GM18498 (cell line): ENCODE data around the gene MCC.
"Not testable (repeated sequence)": the region's sequence is repeated elsewhere in the genome, so short reads cannot be mapped to it uniquely, and the experiment has no call there.

Experiments
- ATAC-seq: cut with Tn5 transposase; IDR thresholded peaks from one replicate; pipeline ENCODE4 v1.9.1; 2021; ENCODE audit warnings: mild to moderate bottlenecking, moderate library complexity; ENCODE audit not compliant: unreplicated experiment

Gene MCC

DNA sequence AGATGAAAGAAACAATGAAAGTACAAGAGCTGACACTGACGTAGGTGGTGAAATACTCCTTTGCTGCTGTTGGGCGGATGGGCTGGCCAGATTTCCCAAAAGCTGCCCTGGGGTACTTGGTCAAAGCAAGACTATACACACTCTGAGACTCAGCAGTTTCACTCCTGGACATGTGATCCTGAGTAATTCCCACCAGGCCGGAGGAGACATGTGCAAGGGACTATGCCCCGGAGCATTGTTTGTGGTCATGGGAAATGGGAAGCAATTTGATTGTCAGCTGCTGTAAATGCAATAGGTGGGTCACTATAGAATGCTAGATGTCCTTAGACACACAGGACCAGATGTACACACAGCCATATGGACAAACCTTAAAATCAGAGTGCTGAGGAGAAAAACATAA is 395.6 kb downstream of the MCC start:
- no peak for ATAC-seq

DNA sequence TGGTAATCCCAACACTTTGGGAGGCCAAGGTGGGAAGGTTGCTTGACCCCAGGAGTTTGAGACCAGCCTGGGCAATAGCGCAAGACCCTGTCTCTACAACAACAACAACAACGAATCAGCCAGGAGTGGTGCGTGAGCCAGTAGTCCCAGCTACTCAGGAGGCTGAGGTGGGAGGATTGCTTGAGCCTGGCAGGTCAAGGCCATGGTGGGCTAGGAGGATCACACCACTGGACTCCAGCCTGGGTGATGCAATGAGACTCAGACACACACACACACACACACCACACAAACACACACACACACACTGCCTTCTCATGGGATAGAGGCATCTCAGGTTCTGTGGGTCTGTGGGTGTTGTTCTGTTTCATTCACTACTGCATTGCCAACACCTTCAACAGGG is 396.6 kb downstream of the MCC start:
- ATAC-seq: no peak

DNA sequence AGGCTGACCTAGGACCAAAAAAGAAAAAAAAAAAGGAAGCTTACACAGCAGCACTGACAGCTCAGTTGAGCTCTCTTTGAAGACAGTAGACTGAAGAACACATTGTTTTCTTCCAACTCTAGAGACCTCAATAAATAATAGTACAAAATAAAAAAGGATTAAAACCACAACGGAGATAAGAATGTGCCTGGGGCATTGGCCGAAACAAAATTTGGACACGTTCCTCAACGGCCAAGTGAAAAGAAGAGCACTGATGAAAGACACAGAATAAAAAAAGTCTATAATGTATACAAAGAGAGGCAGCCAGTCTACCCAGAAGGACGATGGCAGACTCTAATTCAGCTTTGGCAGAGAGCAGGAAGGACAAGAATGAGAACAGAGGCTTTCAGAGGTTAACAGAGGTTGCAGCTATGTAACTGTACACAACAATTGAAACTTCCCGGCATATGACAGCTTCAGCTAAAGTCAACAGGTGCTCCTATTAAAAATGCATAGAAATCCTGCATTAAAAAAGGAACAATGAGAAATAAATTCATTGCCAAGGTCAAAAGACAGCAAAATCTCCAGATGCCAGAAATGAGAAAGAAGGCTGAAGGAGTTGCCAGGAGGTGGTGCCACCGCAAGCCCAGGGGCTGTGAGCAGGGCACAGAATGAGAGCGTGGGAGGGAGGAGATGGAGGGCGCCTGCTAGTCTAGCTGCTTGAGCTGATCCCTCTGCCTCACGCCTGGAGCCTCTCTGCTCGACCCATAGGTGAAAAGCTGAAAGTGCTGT is 397.7 kb downstream of the MCC start:
- ATAC-seq: no peak

DNA sequence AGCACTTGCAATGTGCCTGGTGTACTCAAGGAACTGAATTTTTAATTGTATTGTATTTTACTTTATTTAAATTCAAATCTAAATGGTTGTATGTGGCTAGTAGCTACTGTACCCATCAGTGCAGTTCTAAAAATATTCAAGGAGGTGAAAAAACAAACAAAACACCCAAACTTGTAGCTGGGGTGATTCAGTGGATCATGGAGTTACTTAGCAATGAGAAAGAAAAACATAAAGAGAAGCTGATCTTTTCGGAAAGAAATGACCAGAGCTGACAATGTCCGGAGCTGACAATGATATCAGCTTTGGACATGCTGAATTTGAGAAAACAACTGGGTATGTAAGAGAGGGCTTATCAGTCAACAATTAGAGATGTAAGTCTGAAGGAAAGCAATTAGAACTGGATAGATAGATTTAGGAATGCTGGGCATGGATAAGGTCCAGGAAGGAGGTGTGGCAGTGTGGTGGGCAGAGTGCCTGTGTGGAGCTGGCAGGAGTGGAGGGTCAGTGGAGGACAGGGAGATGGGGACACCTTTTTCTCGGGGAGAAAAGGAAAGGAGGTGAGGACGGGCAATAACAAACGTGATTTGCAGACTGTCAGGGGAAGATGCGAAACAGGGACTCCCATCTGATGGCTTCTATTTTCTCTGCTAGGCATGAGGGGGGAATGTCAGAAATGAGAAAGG is 398.5 kb downstream of the MCC start:
- ATAC-seq: no peak

DNA sequence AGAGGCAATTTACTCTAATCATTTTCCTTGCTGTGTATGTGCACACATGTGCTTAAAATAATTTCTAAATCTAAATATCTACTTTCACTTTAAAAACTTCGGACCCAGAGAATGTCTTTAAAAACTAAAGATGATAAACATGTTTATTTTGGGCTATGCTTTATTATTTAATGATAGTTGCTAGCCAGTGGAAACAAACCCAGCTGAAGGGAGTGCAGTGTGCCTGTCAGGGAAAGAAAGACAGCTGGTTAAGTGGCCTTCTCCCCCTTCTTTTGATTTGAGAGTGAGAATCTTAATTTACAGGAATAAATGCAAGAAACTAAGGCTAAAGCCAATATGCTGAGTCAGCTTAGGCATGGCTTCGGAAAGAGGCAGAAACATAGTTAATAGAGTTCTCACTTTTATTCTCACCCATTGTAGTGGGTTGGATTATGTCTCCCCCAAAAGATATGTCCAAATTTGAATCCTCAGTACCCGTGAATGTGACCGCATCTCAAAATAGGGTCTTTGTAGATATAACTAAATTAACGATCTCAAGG is 400.2 kb downstream of the MCC start:
- no peak for ATAC-seq

DNA sequence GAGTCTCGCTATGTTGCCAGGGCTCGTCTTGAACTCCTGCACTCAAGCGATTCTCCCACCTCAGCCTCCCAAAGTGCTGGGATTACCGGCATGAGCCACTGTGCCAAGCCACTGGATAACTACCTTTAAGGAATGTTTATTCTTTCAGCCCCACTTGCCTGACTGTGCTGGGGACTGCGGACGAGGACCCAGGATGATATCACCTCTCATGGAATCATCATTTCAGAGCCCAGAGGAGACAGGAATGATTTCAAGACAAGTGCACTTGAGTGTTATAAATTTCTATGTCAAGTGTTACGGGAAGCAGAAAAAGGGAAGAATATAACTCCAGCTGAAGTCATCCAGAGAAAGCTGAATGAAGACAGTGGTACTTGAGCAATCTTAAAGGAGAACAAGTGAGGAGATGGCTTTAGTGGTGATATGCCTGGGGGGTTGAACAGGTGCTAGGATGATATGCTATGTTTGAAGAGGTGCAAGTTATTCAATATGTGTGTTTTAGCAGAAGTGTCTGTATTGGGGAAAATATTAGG is 402.3 kb downstream of the MCC start:
- no peak for ATAC-seq

DNA sequence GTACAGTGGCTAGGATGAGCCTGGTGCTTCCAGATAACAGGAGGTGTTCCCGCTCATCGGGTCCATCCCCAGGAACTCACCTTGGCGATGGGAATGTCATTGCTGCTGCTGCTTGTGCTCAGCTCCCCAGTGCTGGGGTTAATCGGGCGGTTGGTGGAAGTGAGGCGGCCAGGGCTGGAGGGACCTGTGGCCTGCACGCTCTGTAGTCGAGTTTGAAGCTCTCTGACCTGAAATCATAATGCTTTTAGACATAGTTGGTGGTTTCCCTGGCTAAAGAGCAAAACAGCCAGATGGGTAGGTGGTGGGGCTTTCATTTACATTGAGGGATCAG is 403.2 kb downstream of the MCC start:
- no peak for ATAC-seq

DNA sequence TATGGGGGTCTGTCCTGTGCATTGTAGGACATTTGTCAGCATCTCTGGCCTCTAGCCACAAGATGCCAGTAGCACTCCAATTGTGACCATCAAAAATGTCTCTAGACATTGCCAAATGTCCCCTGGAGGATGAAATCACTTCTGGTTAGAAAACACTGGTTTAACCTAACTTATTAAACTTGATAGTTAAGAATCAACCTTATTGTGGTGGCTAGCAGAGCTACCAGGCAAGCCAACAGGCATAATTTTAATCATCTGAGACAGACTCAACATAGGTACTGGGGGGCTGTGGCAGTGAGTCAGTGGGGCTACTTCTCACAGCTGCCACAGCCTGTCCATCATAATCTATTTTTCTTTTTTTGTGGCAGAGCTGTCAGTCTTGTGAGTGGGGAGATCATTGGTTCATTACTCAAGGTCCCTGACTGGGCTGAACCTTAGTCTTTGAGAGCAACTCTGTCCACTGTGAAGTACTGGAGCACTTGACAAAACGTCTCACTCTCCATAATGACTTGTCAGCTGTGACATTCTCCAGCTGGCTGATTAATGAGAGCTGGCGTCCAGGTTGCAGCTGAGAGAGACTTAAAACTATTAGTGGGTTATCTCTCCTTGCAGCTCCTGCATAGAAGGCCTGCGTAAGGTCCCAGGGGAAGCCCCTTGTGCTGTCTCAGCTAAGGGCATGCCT is 403.7 kb downstream of the MCC start:
- no peak for ATAC-seq

DNA sequence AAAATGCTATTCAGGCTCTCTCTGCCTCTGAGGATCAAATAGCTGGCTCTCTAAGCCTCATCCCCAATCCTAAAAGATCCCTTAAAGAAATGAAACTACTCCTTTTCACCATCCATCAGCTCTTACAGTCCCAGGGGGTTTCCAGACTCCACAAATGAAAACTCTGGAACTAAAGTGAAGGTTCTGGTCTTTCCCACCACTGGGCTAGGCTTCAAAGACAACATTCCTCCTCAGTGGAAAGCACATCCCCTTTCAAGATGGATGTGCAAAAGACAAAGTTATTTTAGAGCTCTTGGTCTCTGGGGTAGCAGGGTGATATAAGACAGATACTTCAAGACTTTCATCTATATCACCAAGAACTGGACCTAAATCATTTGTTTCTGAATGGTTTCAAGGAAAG is 404.8 kb downstream of the MCC start:
- ATAC-seq: no peak

DNA sequence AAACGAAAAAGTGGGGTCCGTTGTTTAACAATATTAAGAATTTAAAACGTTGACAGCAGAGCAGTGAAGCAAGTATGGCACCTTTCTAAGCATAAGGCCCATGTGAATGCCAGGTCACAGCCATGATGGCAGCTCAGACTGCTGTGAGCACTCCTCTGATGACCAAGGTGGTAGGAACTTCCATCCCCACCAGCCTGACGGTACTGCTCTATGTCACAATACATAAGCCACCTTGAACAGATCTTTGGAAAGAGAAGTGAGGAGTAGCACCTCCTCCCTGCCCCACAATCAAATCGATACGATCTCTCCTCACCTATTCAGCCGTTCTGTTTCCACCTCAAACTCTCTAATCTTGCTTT is 405.7 kb downstream of the MCC start:
- no peak for ATAC-seq

DNA sequence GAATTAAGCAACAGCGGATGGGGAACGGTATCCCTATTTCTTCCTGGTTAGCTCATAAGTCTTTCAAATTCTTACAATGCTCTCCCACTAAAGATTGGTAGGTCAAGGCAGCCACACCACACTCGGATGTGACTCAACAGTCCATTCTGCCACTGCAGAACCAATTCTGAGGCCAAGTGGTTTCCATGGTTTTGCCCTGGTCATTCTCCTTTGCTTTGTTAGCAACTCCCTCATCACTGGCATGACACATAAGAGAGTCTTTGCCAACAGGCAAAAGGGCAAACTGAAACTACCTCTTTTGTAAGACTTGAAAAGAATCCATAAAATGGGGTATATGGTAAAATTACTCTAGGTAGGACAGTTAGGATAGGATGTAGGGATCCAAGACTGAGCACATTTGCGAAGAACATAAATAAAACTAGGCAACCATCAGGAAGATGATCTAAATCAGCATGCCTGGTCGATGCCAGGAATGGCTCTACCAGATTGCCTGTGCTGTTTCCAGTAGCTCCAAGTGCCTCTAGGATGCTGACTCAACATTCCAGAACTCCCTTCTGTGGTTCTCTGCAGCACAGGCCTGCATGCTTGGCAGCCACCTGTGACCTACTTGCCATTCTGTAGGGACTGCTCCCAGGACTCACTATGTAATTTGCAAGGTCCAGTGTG is 406.2 kb downstream of the MCC start:
- ATAC-seq: no peak

DNA sequence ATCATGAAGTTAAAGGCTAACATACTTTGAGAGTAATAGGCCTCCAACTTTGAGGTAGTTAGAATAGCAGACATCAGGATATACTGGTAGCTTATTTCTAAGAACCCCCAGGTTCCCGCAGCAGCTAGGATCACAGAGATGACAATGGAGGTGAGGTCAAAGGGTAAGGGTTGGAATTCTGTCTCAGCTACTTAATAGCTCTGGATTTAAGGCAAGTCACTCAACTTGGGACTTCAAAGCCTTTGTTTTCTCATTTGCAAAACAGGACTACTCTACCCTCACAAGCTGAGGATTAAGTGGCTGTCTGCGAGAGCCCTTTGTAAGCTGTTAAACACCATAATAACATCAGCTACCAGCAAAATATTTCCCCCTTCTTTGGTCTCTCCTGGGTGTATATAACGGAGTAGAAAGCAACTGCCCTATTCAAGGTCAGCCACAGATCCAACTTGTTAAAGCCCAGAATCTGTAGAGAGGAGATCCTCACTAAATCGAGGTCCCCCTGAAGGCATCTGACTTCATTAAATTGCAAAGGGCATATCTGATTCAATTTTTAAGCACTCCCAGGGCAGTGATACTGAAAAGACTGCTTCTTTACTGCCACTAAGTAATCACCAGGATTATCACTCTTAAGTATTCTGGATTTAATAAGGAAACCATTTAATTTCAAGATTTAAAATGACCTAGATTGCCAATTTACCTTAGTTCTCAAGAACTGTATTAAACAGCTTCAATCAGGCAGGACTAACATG is 407.0 kb downstream of the MCC start:
- ATAC-seq: no peak

DNA sequence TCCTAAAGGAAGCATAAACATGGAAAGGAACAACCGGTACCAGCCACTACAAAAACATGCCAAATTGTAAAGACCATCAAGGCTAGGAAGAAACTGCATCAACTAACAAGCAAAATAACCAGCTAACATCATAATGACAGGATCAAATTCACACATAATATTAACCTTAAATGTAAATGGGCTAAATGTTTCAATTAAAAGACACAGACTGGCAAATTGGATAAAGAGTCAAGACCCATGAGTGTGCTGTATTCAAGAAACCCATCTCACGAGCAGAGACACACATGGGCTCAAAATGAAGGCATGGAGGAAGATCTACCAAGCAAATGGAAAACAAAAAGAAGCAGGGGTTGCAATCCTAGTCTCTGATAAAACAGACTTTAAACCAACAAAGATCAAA is 411.6 kb downstream of the MCC start:
- not testable (repeated sequence) for ATAC-seq

DNA sequence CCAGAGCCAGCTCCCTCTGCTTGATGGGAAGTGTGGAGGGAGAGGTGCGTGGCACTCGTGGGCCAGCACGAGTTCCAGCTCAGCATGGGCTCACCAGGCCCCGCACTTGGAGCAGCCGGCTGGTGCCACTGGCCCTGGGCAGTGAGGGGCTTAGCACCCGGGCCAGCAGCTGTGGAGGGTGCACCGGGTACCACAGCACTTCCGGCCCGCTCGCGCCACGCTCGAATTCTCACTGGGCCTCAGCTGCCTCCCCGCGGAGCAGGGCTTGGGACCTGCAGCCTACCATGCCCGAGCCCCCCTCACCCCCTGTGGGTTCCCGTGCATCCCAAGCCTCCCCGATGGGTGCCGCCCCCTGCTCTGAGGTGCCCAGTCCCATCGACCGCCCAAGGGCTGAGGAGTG is 413.2 kb downstream of the MCC start:
- ATAC-seq: no peak

DNA sequence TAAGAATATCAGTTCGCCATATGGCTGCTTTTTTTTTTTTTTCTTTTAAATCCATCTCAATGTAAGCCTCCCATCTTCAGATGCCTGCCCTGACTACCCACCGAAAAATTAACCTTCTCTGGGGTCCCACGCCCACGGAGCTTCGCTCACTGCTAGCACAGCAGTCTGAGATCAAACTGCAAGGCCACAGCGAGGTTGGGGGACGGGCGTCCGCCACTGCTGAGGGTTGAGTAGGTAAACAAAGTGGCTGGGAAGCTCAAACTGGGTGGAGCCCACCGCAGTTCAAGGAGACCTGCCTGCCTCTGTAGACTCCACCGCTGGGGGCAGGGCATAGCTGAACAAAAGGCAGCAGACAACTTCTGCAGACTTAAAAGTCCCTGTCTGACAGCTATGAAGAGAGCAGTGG is 414.6 kb downstream of the MCC start:
- not testable (repeated sequence) for ATAC-seq

DNA sequence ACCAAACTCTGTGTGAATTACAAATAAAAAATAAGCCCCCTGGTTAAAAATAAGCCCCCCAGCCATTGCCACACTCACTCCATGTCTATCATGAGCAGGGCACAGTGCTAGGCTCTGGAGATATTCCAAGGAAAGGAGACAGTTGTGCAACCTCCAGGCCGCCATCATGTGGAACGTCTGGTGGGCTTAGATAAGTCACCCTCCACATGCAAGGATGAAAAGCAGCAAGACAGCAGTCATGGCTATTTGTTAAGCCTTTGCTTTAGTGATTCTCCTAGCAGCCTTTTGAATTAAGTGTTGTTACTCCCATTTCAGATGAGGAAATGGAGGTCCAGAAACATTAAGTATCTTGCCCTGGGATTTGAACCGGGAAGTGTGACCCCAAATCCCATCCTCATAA is 416.9 kb downstream of the MCC start:
- ATAC-seq: no peak

DNA sequence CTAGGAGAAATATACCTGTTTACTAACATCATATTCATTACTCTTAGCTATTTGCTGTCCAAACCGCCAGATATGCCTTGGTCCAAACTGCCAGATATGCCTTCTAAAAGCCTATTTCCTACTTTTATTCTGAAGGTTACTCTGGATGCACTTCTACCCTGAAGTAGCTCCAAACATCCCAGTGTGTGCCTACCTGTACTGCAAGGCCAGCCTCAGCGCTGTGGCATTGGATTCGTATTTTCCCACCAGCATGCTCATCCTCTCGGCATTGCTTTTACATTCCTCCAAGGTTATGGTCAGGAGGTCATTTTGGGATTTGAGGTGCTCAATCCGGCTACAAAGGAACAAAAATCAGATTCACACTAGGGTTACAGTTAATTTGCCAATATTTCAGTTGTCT is 417.4 kb downstream of the MCC start:
- ATAC-seq: no peak

DNA sequence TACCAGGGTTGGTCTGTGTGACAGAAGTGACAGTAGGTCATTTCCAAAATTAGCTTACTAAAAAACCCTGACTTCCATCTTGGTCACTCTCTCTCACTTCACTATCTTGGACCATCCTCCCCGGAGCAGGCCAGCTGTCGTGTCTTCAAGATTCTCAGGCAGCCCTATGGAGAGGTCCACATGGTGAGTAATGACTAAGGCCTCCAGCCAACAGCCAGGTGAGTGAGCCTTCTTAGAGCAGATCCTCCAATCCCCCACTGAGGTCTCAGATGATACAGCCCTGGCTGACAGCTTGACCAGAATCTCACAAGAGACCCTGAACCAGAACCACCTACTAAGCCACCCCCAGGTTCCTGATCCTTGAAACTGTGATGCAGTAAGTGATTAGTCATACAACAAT is 419.7 kb downstream of the MCC start:
- no peak for ATAC-seq

DNA sequence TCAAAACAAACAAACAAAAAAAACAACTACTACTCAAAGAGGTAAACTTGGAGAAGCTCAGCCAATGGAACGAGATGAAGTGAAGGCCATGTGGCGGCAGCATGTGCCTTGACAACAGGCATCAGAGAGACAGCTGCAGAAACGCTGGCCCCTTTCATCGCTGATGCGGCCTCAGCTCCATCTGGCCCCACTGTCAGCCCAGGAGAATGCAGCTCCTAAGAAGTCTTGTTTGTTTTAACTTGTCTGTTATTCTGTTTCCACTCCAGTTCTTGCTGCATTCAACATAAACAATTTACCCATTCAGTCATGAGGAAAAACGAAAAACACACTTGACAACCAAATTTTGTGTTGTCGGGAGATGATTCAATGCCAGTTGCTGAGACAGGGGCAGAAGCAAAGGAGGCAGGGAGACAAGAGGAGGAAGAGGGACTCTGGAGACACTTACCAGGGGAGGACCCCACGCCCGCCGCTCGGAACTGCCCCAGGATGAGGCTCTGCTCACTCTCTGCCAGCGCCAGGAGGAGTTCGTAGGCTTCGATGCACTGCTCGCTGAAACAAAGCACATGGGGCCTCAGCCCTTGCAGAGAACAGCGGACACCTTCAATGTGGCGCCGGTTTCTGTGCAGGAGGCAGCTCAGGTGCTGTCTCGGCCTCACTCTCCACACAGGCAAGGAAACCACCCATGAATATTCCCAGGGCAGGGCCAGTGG is 420.5 kb downstream of the MCC start:
- no peak for ATAC-seq

DNA sequence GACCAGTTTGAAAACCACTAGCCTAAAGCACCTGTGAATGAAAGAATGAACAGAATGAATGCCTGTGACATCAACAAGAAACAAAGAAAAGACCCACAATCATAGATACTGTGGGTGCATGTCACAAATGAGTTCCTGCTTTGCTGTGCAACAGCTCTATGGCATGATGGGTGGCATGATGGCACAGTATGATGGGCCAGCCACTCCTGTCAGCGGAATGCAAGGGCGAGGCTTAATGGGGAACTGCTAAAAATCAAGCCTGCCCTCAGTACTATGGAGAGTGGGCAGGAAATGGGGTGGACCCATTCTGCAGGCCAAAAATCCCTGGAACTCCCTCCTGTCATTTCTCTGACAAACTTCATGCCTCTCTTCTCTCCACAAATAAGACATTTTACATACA is 422.6 kb downstream of the MCC start:
- no peak for ATAC-seq
